HepG2 (cell line): ENCODE data around the gene SART1. TPM values are rescaled to one million over a fixed set of nuclear protein-coding genes. Genes with fewer than 3 reads are reported as not detected.
A peak's percentile ranks its signal among the peaks of the same experiment; 100 is the strongest.

Source experiments
- CENPX ChIP-seq: sonication (generic); formaldehyde crosslinking; IDR thresholded peaks from 2 replicates; pipeline ENCODE4 v1.9.0; 2021; ENCODE audit warnings: mild to moderate bottlenecking, missing genetic modification reagents, moderate library complexity
- HIC2 ChIP-seq: sonication (generic); formaldehyde crosslinking; IDR thresholded peaks from 2 replicates; pipeline ENCODE4 v1.9.0; 2022; ENCODE audit warnings: low read depth, missing genetic modification reagents
- JUNB ChIP-seq: sonication (generic); formaldehyde crosslinking; IDR thresholded peaks from 2 replicates; pipeline ENCODE4 v1.8.0; 2022; ENCODE audit warnings: missing genetic modification reagents, mild to moderate bottlenecking, borderline replicate concordance
- KAT8 ChIP-seq: IDR thresholded peaks from 2 replicates; pipeline ENCODE4 v1.6.1; 2016; ENCODE audit warnings: missing genetic modification reagents, missing compliant biosample characterization
- KLF15 ChIP-seq: sonication (generic); formaldehyde crosslinking; IDR thresholded peaks from 2 replicates; pipeline ENCODE4 v1.8.1; 2023; ENCODE audit warnings: borderline replicate concordance, mild to moderate bottlenecking, inconsistent platforms, missing genetic modification reagents, mixed read lengths
- MAFK ChIP-seq, 2 experiments: IDR thresholded peaks in 1 of 2; conservative IDR thresholded peaks in 1 of 2; 2 replicates each; pipeline ENCODE4 v1.6.1; 2011; ENCODE audit warnings: improper control_type of control experiment in 2 of 2, low read length in 2 of 2
- NKX3-1 ChIP-seq: sonication (generic); formaldehyde crosslinking; IDR thresholded peaks from 2 replicates; pipeline ENCODE4 v1.5.0; 2020; ENCODE audit warnings: missing genetic modification reagents
- RAD21 ChIP-seq: fragments of 450-650 bp; formaldehyde crosslinking; IDR thresholded peaks from 2 replicates; pipeline ENCODE4 v1.5.0; 2020; ENCODE audit warnings: mild to moderate bottlenecking
- ZFY ChIP-seq: sonication (generic); formaldehyde crosslinking; IDR thresholded peaks from 2 replicates; pipeline ENCODE4 v1.4.0; 2020; ENCODE audit warnings: missing genetic modification reagents
- ZNF180 ChIP-seq: sonication (generic); formaldehyde crosslinking; IDR thresholded peaks from 2 replicates; pipeline ENCODE4 v1.4.0; 2020; ENCODE audit warnings: low read depth, missing genetic modification reagents, borderline replicate concordance
- ZNF33B ChIP-seq: sonication (generic); formaldehyde crosslinking; IDR thresholded peaks from 2 replicates; pipeline ENCODE4 v1.5.1; 2020; ENCODE audit warnings: mild to moderate bottlenecking, missing genetic modification reagents
- ZNF367 ChIP-seq: sonication (generic); formaldehyde crosslinking; IDR thresholded peaks from 2 replicates; pipeline ENCODE4 v1.4.0; 2020; ENCODE audit warnings: missing genetic modification reagents, borderline replicate concordance
- ZNF552 ChIP-seq: sonication (generic); formaldehyde crosslinking; IDR thresholded peaks from 2 replicates; pipeline ENCODE4 v1.9.0; 2022; ENCODE audit warnings: missing genetic modification reagents, mild to moderate bottlenecking, borderline replicate concordance
- ZNF597 ChIP-seq: sonication (generic); formaldehyde crosslinking; IDR thresholded peaks from 2 replicates; pipeline ENCODE4 v1.5.0; 2020; ENCODE audit warnings: missing genetic modification reagents
- ZNF609 ChIP-seq: sonication (generic); formaldehyde crosslinking; IDR thresholded peaks from 2 replicates; pipeline ENCODE4 v1.4.0; 2020; ENCODE audit warnings: mild to moderate bottlenecking, missing genetic modification reagents, borderline replicate concordance
- ZNF772 ChIP-seq: sonication (generic); formaldehyde crosslinking; IDR thresholded peaks from 2 replicates; pipeline ENCODE4 v1.5.0; 2020; ENCODE audit warnings: mild to moderate bottlenecking, missing genetic modification reagents
- polyA plus RNA-seq, 8 experiments: library from polyadenylated mRNA; depleted of rRNA in 3 of 8; stranded (reverse) in 7 of 8; unstranded in 1 of 8; fragments of >200 nt; fragmentation: Illumina TruSeq in 4 of 8; extraction: Trizol in 4 of 8; gene quantifications; 2 replicates each; pipeline versions ENCODE4 v1.2.1 to v1.2.3, GENCODE V29; 2011 to 2016; ENCODE audit warnings: low read depth in 4 of 8, missing spikeins in 1 of 8, mixed read lengths in 1 of 8; ENCODE audit not compliant: insufficient read depth in 1 of 8
- total RNA-seq, 5 experiments: library from RNA; depleted of rRNA; stranded (reverse); fragments of >200 nt; fragmentation: Illumina TruSeq; extraction: Trizol; gene quantifications; 2 replicates each; pipeline ENCODE4 v1.2.3, GENCODE V29; 2016; ENCODE audit warnings: low read depth in 1 of 5
- TF ChIP-seq, protein P1 (sequence below), 2 experiments: sonication (generic) in 1 of 2; formaldehyde crosslinking in 1 of 2; IDR thresholded peaks; 2 replicates each; pipeline versions ENCODE4 v1.4.0 to v1.6.1; 2018 to 2020; ENCODE audit warnings: missing genetic modification reagents in 2 of 2, borderline replicate concordance in 1 of 2, low read depth in 1 of 2, mild to moderate bottlenecking in 1 of 2, missing biosample characterization in 1 of 2
- TF ChIP-seq, protein P2 (sequence below): sonication (generic); formaldehyde crosslinking; IDR thresholded peaks from 2 replicates; pipeline ENCODE4 v1.4.0; 2020; ENCODE audit warnings: mild to moderate bottlenecking, low read depth, missing genetic modification reagents

Gene SART1
- total and polyA plus RNA-seq, 2 of the 13 experiments (the other 11 are each of a cell fraction or from before 2014, with no cell fraction given), result 11.3 to 22.5 TPM

GRCh38 chr11:65919141-65919572, 42.4 kb upstream of the SART1 start, which contains the start of gene DRAP1 (continued):
- TF ChIP-seq, protein P1, sequence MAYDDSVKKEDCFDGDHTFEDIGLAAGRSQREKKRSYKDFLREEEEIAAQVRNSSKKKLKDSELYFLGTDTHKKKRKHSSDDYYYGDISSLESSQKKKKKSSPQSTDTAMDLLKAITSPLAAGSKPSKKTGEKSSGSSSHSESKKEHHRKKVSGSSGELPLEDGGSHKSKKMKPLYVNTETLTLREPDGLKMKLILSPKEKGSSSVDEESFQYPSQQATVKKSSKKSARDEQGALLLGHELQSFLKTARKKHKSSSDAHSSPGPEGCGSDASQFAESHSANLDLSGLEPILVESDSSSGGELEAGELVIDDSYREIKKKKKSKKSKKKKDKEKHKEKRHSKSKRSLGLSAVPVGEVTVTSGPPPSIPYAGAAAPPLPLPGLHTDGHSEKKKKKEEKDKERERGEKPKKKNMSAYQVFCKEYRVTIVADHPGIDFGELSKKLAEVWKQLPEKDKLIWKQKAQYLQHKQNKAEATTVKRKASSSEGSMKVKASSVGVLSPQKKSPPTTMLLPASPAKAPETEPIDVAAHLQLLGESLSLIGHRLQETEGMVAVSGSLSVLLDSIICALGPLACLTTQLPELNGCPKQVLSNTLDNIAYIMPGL (CRISPR knock-in tag; IDR thresholded peaks at IDR 0.05; ENCODE audit: borderline replicate concordance in 1 of 2, low read depth in 1 of 2), result peak in 1 of 2 experiments; percentile 90; a peak in 2 of 4 replicates
- TF ChIP-seq ZFY (CRISPR knock-in tag), result peak; percentile 72
- TF ChIP-seq ZNF180 (CRISPR knock-in tag), result no peak
- no peak for TF ChIP-seq ZNF367 (CRISPR knock-in tag)
- TF ChIP-seq MAFK (conservative IDR thresholded peaks at IDR 0.05 in 1 of 2, IDR thresholded peaks at IDR 0.05 in 1 of 2; ENCODE audit: low read length in 2 of 2), result no peak
- TF ChIP-seq KAT8, result peak; percentile 63; the same call in 1 of the 2 replicates
- no peak for TF ChIP-seq JUNB
- peak; percentile 92; the same call in 1 of the 2 replicates for TF ChIP-seq KLF15 (CRISPR knock-in tag)
- TF ChIP-seq ZNF772 (CRISPR knock-in tag), result peak; percentile 92; the same call in 1 of the 2 replicates
- TF ChIP-seq HIC2 (CRISPR knock-in tag), result no peak
- peak; percentile 79 for TF ChIP-seq RAD21 (CRISPR knock-in tag)
- no peak for TF ChIP-seq ZNF597 (CRISPR knock-in tag)
- no peak for TF ChIP-seq CENPX (CRISPR knock-in tag)
- TF ChIP-seq ZNF552 (CRISPR knock-in tag), result peak; percentile 32; the same call in 1 of the 2 replicates
- peak; percentile 65; the same call in 1 of the 2 replicates for TF ChIP-seq ZNF33B (CRISPR knock-in tag)
- TF ChIP-seq NKX3-1 (CRISPR knock-in tag), result peak; percentile 55; the same call in 1 of the 2 replicates
- peak; percentile 48; the same call in 1 of the 2 replicates for TF ChIP-seq ZNF609 (CRISPR knock-in tag)
- TF ChIP-seq, protein P2, sequence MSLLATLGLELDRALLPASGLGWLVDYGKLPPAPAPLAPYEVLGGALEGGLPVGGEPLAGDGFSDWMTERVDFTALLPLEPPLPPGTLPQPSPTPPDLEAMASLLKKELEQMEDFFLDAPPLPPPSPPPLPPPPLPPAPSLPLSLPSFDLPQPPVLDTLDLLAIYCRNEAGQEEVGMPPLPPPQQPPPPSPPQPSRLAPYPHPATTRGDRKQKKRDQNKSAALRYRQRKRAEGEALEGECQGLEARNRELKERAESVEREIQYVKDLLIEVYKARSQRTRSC (CRISPR knock-in tag), result no peak
